Activated CD8-positive, alpha-beta T cell treated with anti-CD3 and anti-CD28 coated beads for 36 hours (primary cell): ENCODE measurements around the gene ACADVL. TPM values are rescaled to one million over a fixed set of nuclear protein-coding genes. Genes with fewer than 3 reads are reported as not detected.

Experiments
- ATAC-seq: fragments of 200-7000 bp; cut with Tn5 transposase; one replicate; pipeline ENCODE4 v1.10.0; 2021; ENCODE audit warnings: mild to moderate bottlenecking, moderate library complexity
- CTCF ChIA-PET: fragments of 350-600 bp; sonication (Branson Sonifier 250); formaldehyde crosslinking; loops from one replicate; lab custom pipeline; 2021; ENCODE audit warnings: antibody characterized with exemption; lab: Charles Lee
- POLR2A ChIA-PET: fragments of 350-600 bp; sonication (Branson Sonifier 250); formaldehyde crosslinking; loops from one replicate; lab custom pipeline; 2021; ENCODE audit warnings: antibody characterized with exemption; lab: Charles Lee
- DNase-seq: peaks from one replicate; pipeline ENCODE4 v3.0.0-alpha.2; 2020
- H3K27ac Mint-ChIP-seq: one replicate; pipeline ENCODE4 v1.8.0; 2021; ENCODE audit warnings: mild to moderate bottlenecking, mixed read lengths
- H3K27me3 Mint-ChIP-seq: one replicate; pipeline ENCODE4 v1.8.0; 2021; ENCODE audit warnings: mixed read lengths
- H3K36me3 Mint-ChIP-seq: one replicate; pipeline ENCODE4 v1.8.0; 2021; ENCODE audit warnings: low read depth, mixed read lengths
- H3K4me1 Mint-ChIP-seq: one replicate; pipeline ENCODE4 v1.8.0; 2021; ENCODE audit warnings: low read depth, mixed read lengths
- H3K4me3 Mint-ChIP-seq: one replicate; pipeline ENCODE4 v1.8.0; 2021; ENCODE audit warnings: mild to moderate bottlenecking, moderate library complexity, mixed read lengths
- H3K9me3 Mint-ChIP-seq: one replicate; pipeline ENCODE4 v1.8.0; 2021; ENCODE audit warnings: mixed read lengths
- CTCF ChIP-seq: fragments of 200-600 bp; IDR thresholded peaks from one replicate; pipeline ENCODE4 v1.8.0; 2022; ENCODE audit warnings: antibody characterized with exemption, mild to moderate bottlenecking
- intact Hi-C: fragments of 100-400 bp; cut with micrococcal nuclease; formaldehyde crosslinking; loops from one replicate; pipeline ENCODE4 v1.10.0; 2022
- total RNA-seq, 2 experiments: library from RNA; stranded (reverse); gene quantifications; one replicate each; pipeline ENCODE4 v1.2.3, GENCODE V29; 2021

The ACADVL gene
- total RNA-seq, 2 experiments from 2014 or later = 288 to 291 TPM

- H3K4me3 Mint-ChIP-seq = peak overlapping the region; percentile 91
Measured at GRCh38 chr17:7249830-7250229, 30.1 kb downstream of the ACADVL start.

DNA sequence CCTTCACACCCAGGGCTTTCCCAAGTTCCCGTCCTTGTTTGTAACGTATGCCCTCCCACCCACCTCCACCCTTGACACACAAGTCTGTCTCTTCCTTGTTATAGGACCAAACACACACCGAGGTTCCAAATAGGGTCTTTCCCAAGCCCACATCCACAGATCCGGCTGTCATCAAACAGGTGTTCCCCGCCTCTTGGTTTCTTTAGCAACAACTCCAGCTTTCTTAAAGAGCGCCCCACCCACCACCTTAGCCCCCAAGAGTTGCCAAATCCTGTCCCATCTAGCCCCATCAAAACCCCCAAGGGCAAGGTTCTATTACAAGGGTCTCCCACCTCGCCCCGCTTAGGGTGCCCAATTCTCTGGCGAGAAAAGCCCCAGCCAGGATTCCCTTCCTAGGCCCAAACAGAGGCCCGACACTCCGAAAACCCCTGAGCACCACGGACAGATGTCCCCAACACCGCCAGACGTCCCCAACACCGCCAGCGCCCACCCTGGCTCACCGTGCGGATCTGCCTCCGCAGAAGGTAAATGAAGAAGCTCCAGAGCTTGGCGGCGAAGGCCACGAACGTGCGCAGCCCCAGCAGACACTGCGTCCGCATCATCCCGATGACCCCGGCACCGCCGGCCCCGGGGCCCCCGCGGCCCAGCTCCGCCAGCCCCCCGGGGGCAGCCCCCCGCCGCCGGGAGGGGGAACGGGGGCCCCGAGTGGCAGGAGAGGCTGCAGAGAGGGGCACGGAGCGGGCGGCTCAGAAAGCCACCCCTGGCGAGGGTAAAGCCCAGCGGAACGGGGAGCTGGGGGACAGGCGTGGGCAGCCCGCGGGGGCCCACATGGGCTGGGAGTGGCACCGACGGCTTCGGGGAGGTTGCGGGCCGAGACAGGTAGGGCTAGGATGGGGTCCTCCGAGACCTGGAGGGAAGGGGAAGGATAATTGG lies 31.2 kb downstream of the ACADVL start:
- DNase-seq (peak; percentile 45), ATAC-seq (no peak)
- CTCF ChIA-PET = interaction anchor here (0.9 to 1.2 kb wide), 3 partner anchors 9 to 205 kb away, joined by 3 to 4 read pairs (median 4); no protein-coding TSS in a partner anchor
- Mint-ChIP-seq H3K27me3 (no peaks in the 10 kb centered on the region), H3K4me3 (peak overlapping the region; percentile 91), H3K27ac (peak overlapping the region; percentile 100), H3K36me3 (peaks cover 39% of the 10 kb centered on the region), H3K4me1 (peaks cover 40% of the 10 kb centered on the region), H3K9me3 (no peaks in the 10 kb centered on the region)
- intact Hi-C loops = no loop called here
- no peak for TF ChIP-seq CTCF
- POLR2A ChIA-PET = interaction anchor here (0.7 to 5.0 kb wide), 8 partner anchors 9 to 63 kb away, joined by 3 to 67 read pairs (median 4); partner anchors contain the start of genes ACADVL, DLG4, GABARAP and PHF23

More at GRCh38 chr17:7249830-7250229, 30.1 kb downstream of the ACADVL start:
- Mint-ChIP-seq H3K27me3 (no peaks in the 10 kb centered on the region), H3K36me3 (peaks cover 40% of the 10 kb centered on the region), H3K27ac (peak overlapping the region; percentile 94), H3K4me1 (peaks cover 40% of the 10 kb centered on the region), H3K9me3 (no peaks in the 10 kb centered on the region)
- intact Hi-C loops = no loop called here
- ChIA-PET CTCF (interaction anchor here (2.3 kb wide), 1 partner anchor 11 kb away, joined by 7 read pairs; the partner anchor contains the start of gene PHF23), POLR2A (interaction anchor here (0.5 to 5.0 kb wide), 7 partner anchors 10 to 325 kb away, joined by 3 to 67 read pairs (median 4); partner anchors contain the start of genes CLDN7, DVL2, GABARAP and PHF23)
- no peak for DNase-seq
- ATAC-seq = no peak
- TF ChIP-seq CTCF = no peak

GRCh38 chr17:7251661-7252175 lies 32.0 kb downstream of the ACADVL start, which contains the start of gene CTDNEP1:
CTDNEP1 (minus strand) TSS chr17:7251734; CDS start chr17:7251296, 438 bp downstream.
- no peaks in the 10 kb centered on the region for H3K27me3 Mint-ChIP-seq
- POLR2A ChIA-PET = interaction anchor here (0.7 to 5.0 kb wide), 7 partner anchors 8 to 62 kb away, joined by 3 to 67 read pairs (median 5); partner anchors contain the start of genes ACADVL, DLG4, GABARAP and PHF23

More at GRCh38 chr17:7251661-7252175, 32.0 kb downstream of the ACADVL start, which contains the start of gene CTDNEP1:
- Mint-ChIP-seq H3K9me3 (no peaks in the 10 kb centered on the region), H3K4me1 (peaks cover 36% of the 10 kb centered on the region), H3K36me3 (peaks cover 39% of the 10 kb centered on the region), H3K27ac (peak within 1 kb of the TSS; percentile 100), H3K4me3 (peak within 1 kb of the TSS; percentile 91)
- no peak for TF ChIP-seq CTCF
- CTCF ChIA-PET = interaction anchor here (0.9 to 1.2 kb wide), 2 partner anchors 31 to 206 kb away, joined by 3 to 4 read pairs; no protein-coding TSS in a partner anchor
- peak; percentile 92 for ATAC-seq
- intact Hi-C loops = no loop called here
- DNase-seq = peak; percentile 99
